HCT116 (cell line): Measurements from ENCODE around the gene FAM210B. TPM values are rescaled to one million over a fixed set of nuclear protein-coding genes. Genes with fewer than 3 reads are reported as not detected.

Experiments used
- ATAC-seq: fragments of 200-7000 bp; cut with Tn5 transposase; 2 replicates; pipeline ENCODE4 v1.9.1; 2020; ENCODE audit warnings: mild to moderate bottlenecking, moderate library complexity
- BruUV-seq: library from RNA; stranded (reverse); fragments of 400-500 nt; replicated peaks from 2 replicates; lab custom pipeline; 2021; lab: Mats Ljungman, UMichigan
- CTCF ChIA-PET: fragments of 300-600 bp; sonication (Branson Sonifier 250); formaldehyde crosslinking; loops from one replicate; lab custom pipeline; 2021; ENCODE audit warnings: antibody characterized with exemption; lab: Charles Lee
- POLR2A ChIA-PET: fragments of 300-600, 350-600 bp; sonication (Branson Sonifier 250); formaldehyde crosslinking; loops from one replicate; lab custom pipeline; 2021; ENCODE audit warnings: antibody characterized with exemption; lab: Charles Lee
- RAD21 ChIA-PET, 2 experiments: fragments of 300-600 bp; sonication (Branson Sonifier 250); formaldehyde crosslinking; loops; one replicate each; lab custom pipeline; 2023; ENCODE audit warnings: low total read pairs in 2 of 2; ENCODE audit not compliant: uncharacterized antibody in 2 of 2, unreplicated experiment in 2 of 2, low non-redundant PET in 1 of 2; lab: Charles Lee
- DNase-seq: peaks from one replicate; pipeline ENCODE4 v3.0.0-alpha.2; 2010; ENCODE audit warnings: low read depth, low spot score
- H2AFZ ChIP-seq: fragments of 200-600 bp; shearing (Covaris generic), sonication (generic); 2 replicates; pipeline ENCODE4 v1.6.1; 2017; ENCODE audit warnings: low read depth, mixed run types, mixed read lengths, antibody characterized with exemption, low read length; ENCODE audit not compliant: poor library complexity, severe bottlenecking
- H3K27ac ChIP-seq: 2 replicates; pipeline ENCODE4 v1.5.1; 2012; ENCODE audit warnings: low read depth, low read length
- H3K27me3 ChIP-seq: fragments of 200-600 bp; sonication (generic); 2 replicates; pipeline ENCODE4 v1.6.1; 2016; ENCODE audit warnings: mixed run types, low read length, mixed read lengths; ENCODE audit not compliant: insufficient read depth
- H3K36me3 ChIP-seq, 2 experiments: fragments of 200-500 bp in 1 of 2; fragments of 200-600 bp in 1 of 2; sonication (Bioruptor generic) in 1 of 2; sonication (generic) in 1 of 2; 2 replicates each; pipeline versions ENCODE4 v1.5.1 to v1.6.1; 2014 to 2016; ENCODE audit warnings: low read length in 2 of 2, inconsistent platforms in 1 of 2, mixed read lengths in 1 of 2, mixed run types in 1 of 2; ENCODE audit not compliant: insufficient read depth in 2 of 2, control insufficient read depth in 1 of 2
- H3K4me1 ChIP-seq, 2 experiments: fragments of 200-600 bp in 1 of 2; sonication (generic) in 1 of 2; 2 replicates each; pipeline versions ENCODE4 v1.5.1 to v1.6.1; 2012 to 2017; ENCODE audit warnings: low read length in 2 of 2, inconsistent platforms in 1 of 2, mild to moderate bottlenecking in 1 of 2, mixed read lengths in 1 of 2, mixed run types in 1 of 2, moderate library complexity in 1 of 2; ENCODE audit not compliant: insufficient read depth in 2 of 2, control insufficient read depth in 1 of 2
- H3K4me2 ChIP-seq: fragments of 200-600 bp; sonication (generic); 2 replicates; pipeline ENCODE4 v1.6.1; 2017; ENCODE audit warnings: mixed run types, low read length, mixed read lengths
- H3K4me3 ChIP-seq, 2 experiments: fragments of 200-600 bp in 1 of 2; sonication (generic) in 1 of 2; replicated peaks in 1 of 2; 2 replicates each; pipeline ENCODE4 v1.5.1; 2011 to 2016; ENCODE audit warnings: low read length in 2 of 2, control low read depth in 1 of 2, low read depth in 1 of 2, mild to moderate bottlenecking in 1 of 2, mixed read lengths in 1 of 2, mixed run types in 1 of 2
- H3K79me2 ChIP-seq: fragments of 200-600 bp; sonication (generic); 2 replicates; pipeline ENCODE4 v1.6.1; 2017; ENCODE audit warnings: mild to moderate bottlenecking, mixed run types, low read length, moderate library complexity, mixed read lengths; ENCODE audit not compliant: insufficient read depth
- H3K9ac ChIP-seq: fragments of 200-600 bp; sonication (generic); 2 replicates; pipeline ENCODE4 v1.6.1; 2016; ENCODE audit warnings: low read length, mixed read lengths
- H3K9me2 ChIP-seq: fragments of 200-600 bp; sonication (generic), shearing (Covaris generic); 2 replicates; pipeline ENCODE4 v1.6.1; 2017; ENCODE audit warnings: mixed run types, mild to moderate bottlenecking, moderate library complexity; ENCODE audit not compliant: insufficient read depth
- H3K9me3 ChIP-seq, 2 experiments: fragments of 200-500 bp in 1 of 2; fragments of 200-600 bp in 1 of 2; sonication (Bioruptor generic) in 1 of 2; sonication (generic) in 1 of 2; 2 replicates each; pipeline ENCODE4 v1.6.1; 2014 to 2017; ENCODE audit warnings: low read length in 2 of 2, mixed read lengths in 2 of 2, inconsistent platforms in 1 of 2, low read depth in 1 of 2, mild to moderate bottlenecking in 1 of 2, mixed run types in 1 of 2, moderate library complexity in 1 of 2; ENCODE audit not compliant: control insufficient read depth in 1 of 2, insufficient read depth in 1 of 2
- H4K20me1 ChIP-seq: fragments of 200-600 bp; sonication (generic), shearing (Covaris generic); 2 replicates; pipeline ENCODE4 v1.6.1; 2017; ENCODE audit warnings: mixed run types, mild to moderate bottlenecking, moderate library complexity; ENCODE audit not compliant: insufficient read depth
- ATF3 ChIP-seq: IDR thresholded peaks from 2 replicates; pipeline ENCODE4 v1.6.1; 2012
- EGR1 ChIP-seq: IDR thresholded peaks from 2 replicates; pipeline ENCODE4 v1.6.1; 2012; ENCODE audit warnings: low read depth
- ELF1 ChIP-seq: IDR thresholded peaks from 2 replicates; pipeline ENCODE4 v1.6.1; 2012; ENCODE audit warnings: low read depth, borderline replicate concordance
- EZH2 ChIP-seq: fragments of 200-600 bp; sonication (generic); IDR thresholded peaks from 2 replicates; pipeline ENCODE4 v1.6.1; 2017; ENCODE audit warnings: antibody characterized with exemption, mixed run types
- EZH2phosphoT487 ChIP-seq: fragments of 200-600 bp; IDR thresholded peaks from 2 replicates; pipeline ENCODE4 v1.6.1; 2018; ENCODE audit warnings: antibody characterized with exemption, borderline replicate concordance
- FOSL1 ChIP-seq: IDR thresholded peaks from 2 replicates; pipeline ENCODE4 v1.6.1; 2012; ENCODE audit warnings: low read depth
- JUND ChIP-seq: IDR thresholded peaks from 2 replicates; pipeline ENCODE4 v1.6.1; 2012
- POLR2A ChIP-seq: IDR thresholded peaks from 2 replicates; pipeline ENCODE4 v1.7.0; 2011; ENCODE audit warnings: borderline replicate concordance; ENCODE audit not compliant: insufficient read depth, insufficient read length; ENCODE audit errors: extremely low read depth
- POLR2AphosphoS5 ChIP-seq: IDR thresholded peaks from 2 replicates; pipeline ENCODE4 v1.6.1; 2011; ENCODE audit warnings: mild to moderate bottlenecking, low read depth, low read length, moderate library complexity
- RAD21 ChIP-seq: IDR thresholded peaks from 2 replicates; pipeline ENCODE4 v1.6.1; 2012; ENCODE audit warnings: low read depth, mild to moderate bottlenecking
- REST ChIP-seq: IDR thresholded peaks from 2 replicates; pipeline ENCODE4 v1.6.1; 2012; ENCODE audit warnings: low read depth
- SIN3A ChIP-seq: IDR thresholded peaks from 2 replicates; pipeline ENCODE4 v1.6.1; 2012; ENCODE audit warnings: low read depth
- SP1 ChIP-seq: IDR thresholded peaks from 2 replicates; pipeline ENCODE4 v1.6.1; 2012; ENCODE audit warnings: low read depth
- YY1 ChIP-seq: IDR thresholded peaks from 2 replicates; pipeline ENCODE4 v1.6.1; 2011; ENCODE audit warnings: low read length, low read depth, moderate library complexity, mild to moderate bottlenecking; ENCODE audit not compliant: insufficient replicate concordance; ENCODE audit errors: extremely low read depth
- ZBTB33 ChIP-seq: IDR thresholded peaks from 2 replicates; pipeline ENCODE4 v1.6.1; 2011; ENCODE audit warnings: mild to moderate bottlenecking, low read length, moderate library complexity; ENCODE audit not compliant: insufficient replicate concordance; ENCODE audit errors: extremely low read depth
- ZFX ChIP-seq: fragments of 450-650 bp; IDR thresholded peaks from 2 replicates; pipeline ENCODE4 v1.6.1; 2017
- ZNF274 ChIP-seq: fragments of 200-500 bp; sonication (Bioruptor generic); IDR thresholded peaks from 2 replicates; pipeline ENCODE4 v1.6.1; 2014; ENCODE audit warnings: mild to moderate bottlenecking, low read depth, low read length, inconsistent platforms
- intact Hi-C: fragments of 100-400 bp; cut with micrococcal nuclease; formaldehyde crosslinking; loops from 2 replicates; pipeline ENCODE4 v1.10.0; 2022
- total RNA-seq: library from RNA; stranded (reverse); gene quantifications from one replicate; pipeline ENCODE4 v1.2.1, GENCODE V29; 2021; ENCODE audit not compliant: unreplicated experiment

The FAM210B gene
- total RNA-seq, 1 experiment from 2014 or later, result 12.0 TPM

- ChIA-PET RAD21 (no interaction called here), POLR2A (no interaction called here)
- no peaks in the 10 kb centered on the region for H3K27me3 ChIP-seq
- no peak overlapping the region for H3K9ac ChIP-seq
- no peak overlapping the region for H2AFZ ChIP-seq
- no peak overlapping the region for H3K27ac ChIP-seq
- no peaks in the 10 kb centered on the region for H3K79me2 ChIP-seq
- intact Hi-C loops, result no loop called here
- H4K20me1 ChIP-seq, result no peaks in the 10 kb centered on the region
- H3K9me3 ChIP-seq, result no peaks in the 10 kb centered on the region
- TF ChIP-seq EZH2phosphoT487 (no peak), YY1 (no peak), ZFX (no peak), EZH2 (no peak), ZNF274 (no peak), RAD21 (no peak), POLR2A (no peak), ZBTB33 (no peak), ATF3 (no peak), JUND (no peak), SP1 (no peak), POLR2AphosphoS5 (no peak), SIN3A (no peak), EGR1 (no peak), ELF1 (no peak), FOSL1 (no peak), REST (no peak)
- TF ChIP-seq, all 23 proteins: peak for 0
- Histone ChIP-seq H3K36me3 (peaks cover under 1 to 7% of the 10 kb centered on the region in 2 experiments; a peak in 3 of 4 replicates), H3K4me2 (no peak overlapping the region), H3K9me2 (no peaks in the 10 kb centered on the region), H3K4me1 (no peaks in the 10 kb centered on the region), H3K4me3 (no peak overlapping the region)
- BruUV-seq, result no TSS peak
- CTCF ChIA-PET, result no interaction called here
- no peak for DNase-seq
- ATAC-seq, result no peak
Measured at GRCh38 chr20:56412949-56413348, 54.2 kb downstream of the FAM210B start.
